DMS153 (cell line): ENCODE results near the gene GGPS1.
"Not testable (repeated sequence)": the region's sequence is repeated elsewhere in the genome, so short reads cannot be mapped to it uniquely, and the experiment has no call there.

Experiments
- DNase-seq: peaks from one replicate; lab custom pipeline; 2025; lab: John Stamatoyannopoulos, UW

Gene GGPS1

DNA sequence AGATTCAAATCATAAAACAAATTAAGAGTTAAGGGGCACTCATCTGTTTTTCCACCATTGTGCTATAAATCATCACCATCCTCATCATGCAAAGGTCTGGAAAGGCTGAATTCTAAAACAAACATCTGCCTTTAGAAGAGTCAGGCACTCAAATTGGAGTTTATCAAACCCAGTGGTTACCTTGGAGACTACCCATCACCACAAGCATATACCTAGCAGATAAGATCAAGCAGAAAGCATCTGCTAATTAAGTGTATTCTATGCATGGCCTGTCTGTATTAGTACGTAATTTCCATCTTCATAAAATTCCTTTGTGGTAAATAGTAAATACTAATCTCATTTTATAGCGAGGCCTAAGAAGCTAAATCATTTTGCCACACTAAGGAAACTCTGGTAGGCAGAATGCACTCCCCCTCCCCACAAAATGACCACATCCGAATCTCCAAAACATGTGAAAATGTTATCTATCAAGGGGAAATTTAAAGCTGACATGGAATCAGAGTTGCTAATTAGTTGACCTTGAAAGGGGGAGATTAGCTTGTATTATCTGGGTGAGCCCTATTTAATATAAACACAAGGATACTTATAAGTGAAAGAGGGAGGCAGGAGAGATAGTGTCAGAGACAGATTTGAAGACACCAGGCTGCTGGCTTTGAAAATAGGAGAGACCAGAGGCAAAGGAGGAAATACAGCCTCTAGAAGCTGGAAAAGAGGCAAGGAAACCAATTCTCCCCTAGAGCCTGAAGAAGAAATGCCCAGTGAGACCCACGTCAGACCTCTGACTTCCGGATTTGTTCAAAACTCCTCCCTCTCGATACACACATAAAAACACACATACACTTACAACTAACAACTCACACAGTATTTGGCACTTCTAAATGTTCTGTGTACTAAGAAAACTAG, 23.6 kb upstream of the GGPS1 start:
- DNase-seq = no peak

DNA sequence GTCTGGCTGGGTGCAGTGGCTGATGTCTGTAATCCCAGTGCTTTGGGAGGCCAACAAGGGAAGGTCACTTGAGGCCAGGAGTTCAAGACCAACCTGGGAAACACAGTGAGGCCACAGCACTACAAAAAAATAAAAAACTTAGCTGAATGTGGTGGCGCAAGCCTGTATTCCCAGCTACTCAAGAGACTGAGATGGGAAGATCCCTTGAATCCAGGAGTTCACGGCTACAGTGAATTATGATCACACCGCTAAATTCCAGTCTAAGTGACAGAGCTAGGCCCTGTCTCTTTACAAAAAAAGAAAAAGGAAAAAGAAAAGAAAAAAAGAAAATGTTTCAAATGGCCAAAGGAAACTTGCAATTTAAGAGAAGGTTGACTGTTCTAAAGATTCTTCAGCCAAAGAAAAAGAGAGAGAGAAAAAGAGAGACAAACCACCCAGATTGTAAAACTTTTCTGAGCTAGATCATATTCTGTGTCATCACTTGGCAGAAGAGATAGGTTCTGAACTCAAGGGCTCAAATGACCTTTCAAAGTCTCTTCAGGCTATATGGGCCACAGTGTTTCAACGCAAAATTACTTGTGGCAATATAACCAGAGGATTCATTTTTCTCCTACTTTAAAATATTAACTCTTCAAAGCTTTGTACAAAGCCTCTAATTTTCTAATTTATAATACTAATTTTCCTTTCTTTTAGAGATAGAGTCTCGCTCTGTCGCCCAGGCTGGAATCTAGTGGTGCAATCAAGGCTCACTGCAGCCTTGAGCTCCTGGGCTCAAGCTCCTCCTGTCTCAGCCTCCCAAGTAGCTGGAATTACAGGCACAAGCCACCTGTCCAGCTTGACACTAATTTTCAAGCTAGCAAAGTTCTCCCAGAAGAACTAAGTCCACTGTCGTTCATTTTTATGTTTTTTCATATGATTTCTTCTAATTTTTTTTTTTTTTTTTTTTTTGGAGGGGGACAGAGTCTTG, 20.9 kb upstream of the GGPS1 start:
- DNase-seq = no peak

DNA sequence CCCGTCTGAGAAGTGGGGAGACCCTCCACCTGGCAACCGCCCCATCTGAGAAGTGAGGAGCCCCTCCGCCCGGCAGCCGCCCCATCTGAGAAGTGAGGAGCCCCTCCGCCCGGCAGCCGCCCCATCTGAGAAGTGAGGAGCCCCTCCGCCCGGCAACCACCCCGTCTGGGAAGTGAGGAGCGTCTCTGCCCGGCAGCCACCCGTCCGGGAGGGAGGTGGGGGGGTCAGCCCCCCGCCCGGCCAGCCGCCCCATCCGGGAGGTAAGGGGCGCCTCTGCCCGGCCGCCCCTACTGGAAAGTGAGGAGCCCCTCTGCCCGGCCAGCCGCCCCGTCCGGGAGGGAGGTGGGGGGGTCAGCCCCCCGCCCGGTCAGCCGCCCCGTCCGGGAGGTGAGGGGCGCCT, 19.2 kb upstream of the GGPS1 start:
- DNase-seq = not testable (repeated sequence)

DNA sequence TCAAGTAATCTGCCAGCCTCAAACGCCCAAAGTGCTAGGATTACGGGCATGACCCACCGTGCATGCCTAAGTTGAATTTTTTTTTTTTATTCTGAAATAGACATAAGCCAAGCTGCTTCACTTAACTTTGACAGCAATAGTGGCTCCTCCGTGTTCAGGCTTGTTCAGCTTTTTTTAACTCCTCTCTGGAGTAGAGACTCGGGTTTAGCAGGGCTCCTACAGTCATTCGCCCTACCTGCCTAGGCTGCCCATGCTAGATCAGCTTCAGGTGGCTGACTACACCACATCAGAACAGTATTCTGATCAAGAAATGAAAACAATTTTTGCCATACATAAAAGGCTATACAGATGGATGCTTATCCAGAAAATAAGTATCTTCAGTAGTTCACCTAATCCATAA, 15.1 kb upstream of the GGPS1 start:
- DNase-seq = no peak

DNA sequence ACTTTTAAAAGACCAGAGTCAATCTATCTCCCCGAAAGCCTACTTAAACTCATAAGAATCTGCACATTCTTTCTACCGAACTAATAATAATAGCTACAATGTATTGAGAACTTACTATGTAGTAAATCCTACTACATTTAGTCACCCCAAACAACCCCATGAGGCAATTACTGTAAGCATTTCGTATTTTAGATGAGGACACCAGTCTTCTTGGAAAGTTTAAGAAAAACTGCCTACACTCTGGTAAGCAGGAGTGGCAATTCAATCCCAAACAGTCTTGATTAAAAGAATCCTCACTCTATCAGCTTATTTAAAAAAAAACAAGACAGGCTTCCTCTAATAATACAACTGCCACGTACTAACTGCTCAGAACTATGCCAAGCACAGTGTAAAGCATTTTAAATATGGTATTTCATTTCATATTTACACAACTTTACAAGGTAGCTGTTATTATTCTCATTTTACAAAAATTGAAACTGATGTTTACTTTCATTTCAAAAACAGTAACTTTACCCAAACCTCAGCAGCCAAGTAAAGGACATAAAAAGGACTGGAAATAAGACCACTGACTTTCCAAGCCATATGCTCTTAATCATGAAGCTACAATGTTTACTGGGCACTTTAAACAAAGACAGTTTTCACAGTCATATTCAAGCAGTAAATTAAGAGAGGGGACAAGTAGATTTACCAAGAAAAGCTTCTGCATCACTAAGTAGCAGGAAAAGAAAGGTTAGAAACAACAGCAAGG, 14.3 kb upstream of the GGPS1 start:
- no peak for DNase-seq

DNA sequence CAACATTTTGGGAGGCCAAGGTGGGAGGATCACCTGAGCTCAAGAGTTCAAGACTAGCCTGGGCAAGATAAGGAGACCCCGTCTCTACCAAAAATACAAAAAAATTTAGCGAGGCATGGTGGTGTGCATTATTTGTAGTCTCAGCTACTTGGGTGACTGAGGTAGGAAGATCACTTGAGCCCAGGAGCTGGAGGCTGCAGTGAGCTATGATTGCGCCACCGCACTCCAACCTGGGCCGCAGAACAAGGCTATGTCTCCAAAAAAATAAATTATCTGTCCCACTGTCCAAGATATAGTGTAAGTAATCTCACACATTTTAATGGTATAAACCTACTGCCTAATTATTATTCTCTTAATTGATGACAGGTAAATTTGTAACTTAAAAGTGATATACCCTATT, 13.2 kb upstream of the GGPS1 start:
- no peak for DNase-seq

DNA sequence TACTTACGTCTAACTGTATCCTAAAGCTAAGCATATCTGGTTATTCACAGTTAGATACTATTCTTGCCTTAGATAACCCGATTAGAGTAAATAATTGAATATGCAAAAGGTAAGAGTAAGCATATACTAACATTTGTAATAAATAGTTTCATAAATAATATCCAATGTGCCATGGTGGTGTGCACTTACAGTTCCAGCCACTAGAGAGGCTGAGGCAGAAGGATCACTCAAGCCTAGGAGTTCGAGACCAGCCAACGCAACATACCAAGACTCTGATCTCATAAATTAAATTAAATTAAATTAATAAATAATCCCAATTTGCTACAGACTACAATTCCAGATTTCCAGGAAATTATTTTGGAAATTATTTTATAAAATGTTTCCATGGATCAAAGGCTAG, 12.6 kb upstream of the GGPS1 start:
- no peak for DNase-seq

DNA sequence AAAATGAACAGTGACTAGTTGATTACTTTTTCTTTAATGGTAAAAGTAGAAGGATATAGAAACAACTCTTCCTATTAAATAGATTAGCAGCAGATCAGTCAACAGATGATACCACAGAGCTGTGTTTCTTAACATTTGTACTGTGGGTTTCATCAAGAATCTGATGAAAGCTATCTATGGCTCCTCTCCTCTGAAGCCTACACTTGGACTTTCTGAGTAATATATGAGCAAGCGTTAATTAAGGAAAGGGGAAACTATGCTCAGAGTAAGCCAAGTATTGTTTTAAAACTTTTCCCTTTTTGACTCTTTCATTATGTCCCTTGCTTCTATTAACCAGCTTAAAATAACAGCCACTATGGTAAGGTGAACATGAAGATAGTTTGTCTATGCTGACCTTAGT, 11.2 kb upstream of the GGPS1 start:
- DNase-seq = no peak

DNA sequence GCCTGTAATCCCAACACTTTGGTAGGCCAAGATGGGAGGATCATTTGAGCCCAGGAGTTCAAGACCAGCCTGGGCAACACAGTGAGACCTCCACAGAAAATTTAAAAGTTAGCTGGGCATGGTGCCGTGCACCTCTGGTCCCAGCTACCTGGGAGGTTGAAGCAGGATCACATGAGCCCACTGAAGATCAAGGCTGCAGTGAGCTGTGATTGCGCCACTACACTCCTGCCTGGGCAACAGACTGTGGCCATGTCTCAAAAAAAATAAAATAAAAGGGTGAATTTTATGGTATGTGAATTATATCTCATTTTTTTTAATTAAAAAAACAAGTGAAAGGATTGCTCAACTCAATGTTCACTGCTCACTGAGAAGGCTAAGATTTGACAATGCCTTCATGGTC, 9.1 kb upstream of the GGPS1 start:
- no peak for DNase-seq

DNA sequence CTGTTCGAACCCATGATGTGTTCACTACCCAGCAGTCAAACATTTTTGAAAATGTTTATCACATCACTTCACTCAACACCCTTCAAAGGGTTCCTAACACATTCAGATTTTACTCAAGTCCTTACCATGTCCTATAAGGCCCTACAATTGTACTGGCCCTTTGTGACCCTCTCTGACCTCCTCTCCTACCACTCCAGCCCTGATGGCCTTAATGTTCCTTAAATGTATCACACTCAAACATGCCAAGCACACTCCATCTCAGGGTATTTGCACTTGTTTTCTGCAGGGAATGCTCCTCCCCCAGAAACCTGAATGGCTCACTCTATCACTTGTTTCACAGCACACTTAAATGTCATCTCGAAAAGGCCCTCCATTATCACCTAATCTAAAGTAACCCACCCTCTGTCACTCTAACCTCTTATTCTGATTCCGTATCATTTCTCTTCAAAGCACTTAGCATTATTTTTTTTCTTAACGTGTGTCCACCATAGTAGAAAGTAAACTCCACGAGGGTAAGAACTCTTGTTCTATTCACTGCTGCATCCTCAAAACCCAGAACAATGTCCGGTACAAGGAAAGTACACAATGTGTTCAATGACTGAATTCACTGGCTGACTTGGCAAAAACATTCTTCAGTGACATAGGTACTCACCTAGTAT, 7.7 kb upstream of the GGPS1 start:
- no peak for DNase-seq

DNA sequence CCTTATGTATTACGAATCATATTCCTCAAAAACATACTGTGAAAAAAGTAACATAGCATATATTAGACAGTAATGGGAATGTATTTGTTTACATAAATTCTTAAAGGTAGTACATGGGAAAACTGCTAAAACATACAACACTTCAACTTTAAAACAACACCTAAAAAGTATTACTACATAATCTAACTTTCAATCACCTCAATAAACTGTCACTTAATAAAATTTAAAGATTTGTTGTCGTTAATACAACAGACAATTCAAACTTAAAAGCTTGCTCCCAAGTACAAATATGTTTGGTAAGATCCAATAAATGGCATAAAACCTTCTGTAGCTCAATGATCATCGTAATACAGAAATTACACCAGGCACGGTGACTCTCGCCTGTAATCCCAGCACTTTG, 4.1 kb upstream of the GGPS1 start:
- no peak for DNase-seq

DNA sequence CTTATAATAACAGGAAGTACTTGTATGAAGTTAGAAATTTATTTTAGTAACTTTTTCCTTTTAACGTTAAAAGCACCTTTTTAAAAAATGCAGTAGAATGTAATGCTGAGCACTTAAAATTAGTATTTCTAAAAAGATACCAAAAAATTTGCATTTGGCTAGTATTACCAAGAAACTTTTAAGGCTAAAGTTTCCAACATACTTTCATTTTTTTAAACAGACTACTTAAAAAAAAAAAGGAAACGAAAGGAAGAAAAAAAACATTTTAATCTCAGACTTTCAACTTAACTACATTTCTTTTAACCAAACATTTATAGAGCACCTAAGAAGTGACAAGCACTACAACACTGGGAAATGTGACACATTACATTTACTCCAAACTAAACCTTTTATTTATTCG, 3.2 kb upstream of the GGPS1 start:
- no peak for DNase-seq

DNA sequence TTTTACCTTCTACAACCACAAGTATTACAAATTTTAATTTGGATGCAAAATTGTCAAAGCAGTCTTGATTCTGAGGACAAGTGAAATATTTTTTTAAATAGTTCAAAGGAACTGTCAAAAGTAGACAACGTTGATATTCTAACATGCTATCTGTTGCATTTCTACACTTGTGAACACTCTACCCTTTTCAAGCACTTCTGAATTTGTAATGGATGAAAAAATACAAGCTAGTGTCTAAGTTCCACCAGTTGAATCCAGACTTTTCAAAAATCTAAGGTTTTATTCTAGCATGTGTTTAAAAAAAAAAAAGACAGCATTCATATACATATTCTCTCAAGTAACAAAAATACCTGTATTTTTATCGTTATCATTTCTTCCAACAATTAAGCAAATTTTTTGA, 2.5 kb upstream of the GGPS1 start:
- DNase-seq = no peak

DNA sequence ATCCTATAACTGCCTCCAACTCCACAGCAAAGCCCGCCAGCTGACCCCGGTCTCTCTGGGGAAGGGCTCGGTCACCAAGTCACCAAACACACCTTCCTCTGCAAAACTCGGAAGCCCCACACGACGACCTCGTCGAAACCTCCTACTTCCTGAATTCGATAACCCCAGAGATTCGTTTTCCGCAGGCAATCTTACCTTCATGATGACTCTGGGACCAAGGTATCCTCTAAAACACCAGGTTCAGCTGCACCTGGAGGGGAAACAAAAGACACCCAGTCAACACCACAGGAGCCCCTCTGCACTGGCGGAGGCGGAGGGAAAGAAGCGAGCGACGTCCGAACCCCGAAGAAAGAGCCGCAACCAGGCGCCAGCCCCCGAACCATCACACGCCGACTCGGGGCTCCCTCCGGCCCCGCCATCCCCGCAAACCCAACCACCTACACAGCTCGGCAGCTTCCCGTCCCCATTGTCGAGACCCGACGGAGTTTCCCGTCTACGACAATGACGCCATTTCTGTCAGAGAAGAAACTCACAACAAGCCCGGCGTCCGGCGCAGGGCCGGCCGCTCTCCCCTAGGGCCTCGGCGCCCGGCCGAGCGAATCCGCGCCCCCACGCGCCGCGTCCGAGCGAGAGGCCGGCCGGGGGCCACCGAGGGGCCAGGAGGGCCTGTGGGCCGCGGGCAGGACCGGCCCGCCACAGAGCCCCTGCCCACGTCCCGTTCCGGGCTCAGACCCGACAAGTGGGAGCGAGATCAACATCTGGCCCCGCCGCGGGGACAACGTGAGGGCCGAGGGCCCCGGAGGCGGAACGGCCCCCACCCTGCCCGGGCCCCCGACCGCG, 1.4 kb upstream of the GGPS1 start:
- DNase-seq = no peak

DNA sequence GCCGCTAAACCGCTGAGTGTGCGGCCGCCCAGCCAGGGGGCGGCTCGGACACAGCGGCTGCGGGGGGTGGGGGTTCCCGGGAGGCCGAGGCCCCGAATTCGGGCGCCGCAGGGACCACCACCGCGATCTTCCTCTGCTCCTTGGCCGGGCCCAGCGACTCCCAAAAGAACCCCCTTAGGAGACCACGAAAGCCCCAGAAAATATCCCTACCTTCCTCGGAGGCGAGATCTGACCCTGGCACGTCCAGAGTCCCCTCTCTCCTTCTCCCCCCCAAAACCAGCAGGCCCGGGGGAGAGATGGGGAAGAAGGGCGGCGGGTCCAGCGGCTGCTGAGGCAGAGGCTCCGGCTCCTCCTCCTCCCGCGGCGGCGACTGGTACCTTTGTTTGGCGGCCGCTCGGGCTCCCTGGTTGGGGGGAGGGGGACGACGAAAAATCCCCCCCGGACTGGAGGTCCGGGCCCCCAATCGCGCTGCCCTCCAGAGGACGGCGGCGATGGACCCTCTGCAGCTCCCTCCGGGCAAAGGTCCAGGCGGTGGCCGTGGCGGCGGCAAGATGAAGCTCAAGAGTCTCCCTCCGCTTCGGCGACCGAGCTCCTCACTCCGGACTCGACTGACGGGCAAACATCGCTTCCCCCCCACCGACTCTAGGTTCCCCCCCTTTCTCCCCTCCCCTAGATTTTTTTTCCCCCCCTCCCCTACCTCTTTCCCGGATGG, 655 bp upstream of the GGPS1 start, which contains the start of gene ARID4B:
Gene ARID4B (minus strand): TSS at position 621 of the 712 bp plus-strand sequence. CDS start 1,260 bp downstream, outside the sequence.
- no peak for DNase-seq

DNA sequence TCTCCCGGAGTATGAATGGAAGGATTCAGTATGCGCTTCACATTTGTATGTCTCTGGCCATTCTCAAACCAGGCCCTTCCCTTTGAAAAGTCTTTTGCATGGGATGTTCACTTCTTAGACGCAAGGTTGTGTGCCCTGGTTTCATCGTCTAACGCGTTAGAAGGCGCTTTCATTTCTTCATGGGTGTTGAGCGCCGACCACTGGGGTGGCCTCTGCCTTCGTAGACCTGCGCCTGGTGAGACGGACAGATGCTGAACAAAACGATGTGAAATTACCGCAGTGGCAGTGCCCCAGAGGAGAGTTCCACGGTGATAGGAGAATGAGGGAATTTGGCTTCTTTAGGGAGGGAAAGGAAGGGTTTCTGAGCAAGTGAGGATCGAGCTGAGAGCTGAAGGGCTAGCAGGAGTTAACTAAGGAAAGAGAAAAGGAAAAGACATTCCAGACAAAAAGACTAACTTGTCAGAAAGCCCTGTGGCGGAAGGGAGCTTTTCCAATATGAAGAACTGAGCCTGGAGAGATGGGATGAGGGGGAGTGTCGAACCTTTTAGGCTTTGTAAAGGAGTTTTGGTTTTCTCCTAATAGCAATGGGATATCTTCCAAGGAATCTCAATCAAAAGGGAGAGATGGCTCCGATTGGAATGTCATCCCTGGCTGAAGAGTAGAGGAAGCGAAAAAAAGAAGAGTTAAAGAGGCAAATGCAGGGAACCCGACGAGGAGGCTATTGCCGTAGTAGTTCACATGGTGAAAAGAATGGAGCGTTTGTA, 951 bp downstream of the GGPS1 start:
- DNase-seq = no peak

DNA sequence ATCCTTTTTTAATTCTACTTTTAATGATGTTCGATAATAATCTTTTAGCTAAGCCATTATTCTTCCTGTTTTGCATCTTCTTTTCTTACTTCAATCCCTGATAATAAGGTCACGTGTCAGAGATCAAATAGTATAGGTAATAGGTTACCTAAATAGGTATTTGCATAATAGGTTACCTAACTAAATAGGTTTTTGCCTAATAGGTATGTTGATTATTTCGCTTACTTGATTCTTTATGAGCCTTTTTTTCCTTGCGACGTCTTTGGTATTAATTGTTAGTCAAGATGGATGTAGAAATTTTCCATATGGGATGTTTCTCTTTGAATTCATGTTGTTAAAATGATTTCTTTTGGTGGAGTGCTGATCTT, 2.5 kb downstream of the GGPS1 start:
- no peak for DNase-seq

DNA sequence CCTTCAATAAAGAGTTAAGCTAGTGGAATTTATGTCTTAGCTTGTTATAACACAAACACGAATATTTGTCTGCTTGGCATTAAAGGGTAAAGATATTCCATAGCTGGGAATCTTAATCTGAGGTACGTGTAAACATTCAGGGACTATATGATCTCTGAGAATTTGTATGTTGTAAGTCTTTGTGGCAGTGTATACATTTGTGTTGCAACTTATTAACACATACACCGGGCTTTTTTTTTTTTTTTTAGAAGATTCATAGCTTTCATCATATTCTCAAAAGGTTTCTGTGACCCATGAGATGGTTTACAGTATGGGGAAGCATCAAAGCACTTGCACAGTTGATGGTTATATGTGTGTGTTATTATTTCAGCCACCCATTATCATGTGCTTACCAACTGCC, 3.0 kb downstream of the GGPS1 start:
- DNase-seq = no peak

DNA sequence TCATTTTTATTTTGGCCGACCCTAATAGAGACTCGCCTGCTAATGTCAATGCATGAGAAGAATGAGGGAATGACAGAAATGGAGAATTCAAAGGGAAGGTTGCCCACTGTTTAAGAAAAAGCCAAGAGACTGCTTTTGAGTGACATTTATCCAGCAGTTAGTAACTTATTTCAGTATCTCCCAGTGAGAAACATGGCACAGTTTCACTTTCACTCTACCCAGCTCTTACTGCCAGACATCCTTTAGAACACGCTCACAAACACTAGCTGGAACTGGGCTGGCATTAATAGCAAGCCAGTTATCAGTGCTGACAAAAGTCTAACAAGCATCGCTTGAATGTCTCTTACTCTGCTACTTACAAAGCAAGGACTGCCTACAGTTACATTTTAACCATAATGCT, 8.5 kb downstream of the GGPS1 start:
- DNase-seq = no peak
